ENCODE measurements around the gene GALK2.

The GALK2 gene

DNA sequence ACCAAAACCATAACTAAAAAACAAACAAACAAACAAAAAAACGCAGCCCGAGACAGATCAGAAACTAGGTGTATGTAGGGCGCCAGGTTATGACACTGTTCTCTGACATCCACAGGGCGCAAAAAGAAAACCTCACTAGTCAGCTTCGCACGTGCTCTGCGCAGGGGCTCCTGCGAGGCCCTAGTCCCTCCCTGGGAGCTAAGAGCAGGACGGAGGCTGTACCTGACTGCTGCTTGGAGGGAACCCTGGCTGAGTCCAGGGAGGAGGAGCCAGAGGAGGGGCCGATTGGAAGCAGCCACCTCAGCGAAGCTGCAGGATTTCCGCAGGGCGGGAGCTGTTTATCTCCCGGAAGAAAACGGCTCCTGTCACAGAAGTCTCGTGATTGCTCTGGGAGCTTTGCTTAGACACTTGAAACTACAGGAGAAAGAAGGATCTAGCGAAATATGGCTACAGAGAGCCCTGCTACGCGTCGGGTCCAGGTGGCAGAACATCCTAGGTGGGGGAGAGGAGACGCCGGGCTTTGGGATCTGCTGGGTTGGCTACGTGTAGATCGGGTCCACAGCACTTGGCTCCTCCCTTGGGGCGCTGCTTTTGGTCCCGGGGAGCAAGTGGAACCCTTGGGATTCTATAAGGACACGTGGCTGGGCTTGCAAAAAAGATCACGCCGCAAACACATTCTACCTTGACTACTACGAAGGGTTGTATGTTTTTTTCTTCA lies at the start of gene GALK2:
GALK2 (plus strand) TSS at position 368 of the 718 bp plus-strand sequence; CDS start at position 444, 76 bp downstream.
- DNase-seq (ENCODE audit: low read depth), result peak; percentile 56

DNA sequence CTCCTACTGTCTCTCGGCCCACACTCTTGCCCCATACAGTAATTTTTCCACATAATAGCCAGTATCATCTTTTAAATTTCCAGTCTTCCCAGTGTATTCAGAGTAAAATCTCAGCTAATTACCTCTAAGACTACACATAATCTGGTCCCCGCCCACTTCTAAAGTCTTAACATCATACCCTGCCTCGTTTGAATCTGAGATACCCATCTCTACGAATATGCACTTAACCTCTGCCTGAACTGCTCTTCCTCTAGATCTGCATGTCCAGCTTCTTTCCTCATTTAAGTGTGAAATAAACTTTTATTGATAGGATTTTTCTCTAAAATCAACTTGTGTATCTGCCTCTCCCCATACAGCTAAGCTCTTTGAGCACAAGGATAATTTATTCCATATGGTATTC lies 49.2 kb upstream of the GALK2 start:
- no peak for DNase-seq (ENCODE audit: low read depth)

GRCh38 chr15:49121901-49122300 lies 48.1 kb upstream of the GALK2 start:
- no peak for DNase-seq (ENCODE audit: low read depth)

GRCh38 chr15:49122541-49123062 lies 47.4 kb upstream of the GALK2 start:
- DNase-seq (ENCODE audit: low read depth), result no peak

DNA sequence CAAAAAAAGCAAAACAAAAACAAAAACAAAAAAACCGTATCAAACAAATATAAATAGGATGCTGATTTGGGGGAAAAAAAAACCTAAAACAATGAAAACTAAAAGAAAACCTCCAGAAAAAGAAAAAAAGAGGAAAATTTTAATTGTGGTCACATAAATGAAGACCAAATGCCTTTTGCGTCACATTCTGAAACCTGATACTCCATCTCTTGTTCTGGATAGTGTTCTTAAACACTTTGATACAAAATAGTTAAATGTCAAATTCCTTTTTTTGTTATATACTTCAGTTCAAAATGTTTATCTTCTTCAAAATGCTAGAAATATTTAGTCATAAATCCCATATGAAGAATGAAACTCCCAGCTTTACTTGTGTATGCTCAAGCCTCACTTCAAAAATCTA lies 45.7 kb upstream of the GALK2 start:
- DNase-seq (ENCODE audit: low read depth), result no peak

- DNase-seq (ENCODE audit: low read depth), result no peak
Observed at GRCh38 chr15:49131403-49131802, 38.6 kb upstream of the GALK2 start.

- no peak for DNase-seq (ENCODE audit: low read depth)
Observed at GRCh38 chr15:49134683-49135341, 35.2 kb upstream of the GALK2 start.

DNA sequence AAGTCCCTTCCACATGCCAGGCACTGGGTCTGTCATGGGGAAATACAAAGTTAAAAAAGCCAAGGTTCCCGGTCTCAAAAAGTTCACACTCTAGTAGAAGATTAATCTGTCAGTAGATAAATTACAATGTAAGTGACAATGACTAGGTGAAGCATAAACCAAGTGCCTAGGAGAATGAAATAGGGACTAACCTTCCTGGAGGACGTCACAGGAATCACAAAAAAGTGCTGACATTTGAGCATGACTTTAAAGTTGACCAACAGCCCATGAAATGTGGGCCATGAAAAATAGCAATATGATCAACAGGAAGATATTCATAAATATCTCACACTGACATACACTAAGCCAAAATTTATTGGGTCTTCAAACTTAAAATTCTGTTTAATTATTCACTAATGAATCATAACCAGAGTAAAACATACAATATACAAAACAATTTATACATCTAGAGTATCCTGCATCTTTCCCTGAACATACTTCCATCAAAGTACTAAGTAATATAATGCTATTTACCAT lies 34.6 kb upstream of the GALK2 start:
- DNase-seq (ENCODE audit: low read depth), result no peak

- no peak for DNase-seq (ENCODE audit: low read depth)
Observed at GRCh38 chr15:49135911-49136310, 34.1 kb upstream of the GALK2 start.

DNA sequence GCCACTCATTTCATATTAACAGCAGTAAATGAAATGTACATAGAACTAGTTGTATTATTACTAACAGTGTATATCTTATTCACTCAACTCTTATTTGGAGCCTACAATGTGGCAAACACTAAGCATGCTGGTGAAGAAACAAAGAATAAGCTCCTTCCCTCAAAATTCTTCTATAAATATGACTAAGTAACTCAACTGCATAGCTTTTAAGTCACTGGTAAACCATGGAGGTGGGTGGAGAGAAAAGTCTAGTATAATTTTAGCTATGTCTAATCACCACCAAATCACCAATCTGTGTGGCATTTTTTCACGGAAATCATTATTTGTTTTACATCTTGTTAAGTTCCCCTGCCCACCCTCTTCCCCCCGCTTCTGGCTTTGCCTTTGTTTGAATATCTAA lies 32.2 kb upstream of the GALK2 start:
- no peak for DNase-seq (ENCODE audit: low read depth)

DNA sequence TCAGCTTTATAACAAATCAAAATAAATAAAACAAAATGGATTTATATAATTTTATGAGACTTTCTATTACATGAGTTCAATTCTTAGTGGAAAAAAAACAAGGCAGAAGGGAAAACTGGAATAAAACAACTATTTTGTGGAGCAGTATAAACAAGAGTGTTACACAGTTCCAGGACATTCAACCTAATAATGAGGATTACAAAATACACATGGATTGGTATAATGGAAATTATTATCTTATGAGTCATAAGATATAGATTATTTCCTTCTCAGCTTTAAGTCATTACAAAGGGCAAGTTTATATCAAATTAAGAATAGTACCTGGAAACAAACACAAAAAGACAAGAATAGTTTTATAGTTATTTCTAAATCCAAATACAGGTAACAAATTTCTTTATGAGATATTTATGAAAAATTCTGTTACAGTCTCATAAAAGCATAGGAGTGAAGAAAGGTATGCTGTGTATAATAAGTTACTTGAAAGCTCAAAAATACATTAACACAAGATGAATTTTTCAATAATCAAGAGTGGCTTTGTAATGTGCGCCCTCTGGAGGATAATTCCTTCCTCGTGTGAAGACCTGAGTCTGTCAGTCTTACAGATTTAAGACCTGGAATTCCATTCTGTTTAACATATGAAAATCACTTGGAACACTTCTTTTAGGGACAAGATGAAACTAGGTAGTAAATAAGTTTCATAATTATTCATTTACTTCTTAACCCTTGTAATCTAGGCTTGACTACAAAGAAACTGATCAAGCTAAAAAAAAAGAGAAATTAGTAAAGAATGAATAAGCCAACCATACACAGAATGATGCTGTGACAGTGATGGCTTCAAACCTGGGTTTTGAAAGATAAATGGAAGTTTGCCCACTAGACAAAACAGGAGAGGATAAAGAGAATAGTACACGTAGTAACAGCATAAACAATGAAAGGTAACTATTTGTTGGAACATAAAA lies 24.1 kb upstream of the GALK2 start:
- no peak for DNase-seq (ENCODE audit: low read depth)

DNA sequence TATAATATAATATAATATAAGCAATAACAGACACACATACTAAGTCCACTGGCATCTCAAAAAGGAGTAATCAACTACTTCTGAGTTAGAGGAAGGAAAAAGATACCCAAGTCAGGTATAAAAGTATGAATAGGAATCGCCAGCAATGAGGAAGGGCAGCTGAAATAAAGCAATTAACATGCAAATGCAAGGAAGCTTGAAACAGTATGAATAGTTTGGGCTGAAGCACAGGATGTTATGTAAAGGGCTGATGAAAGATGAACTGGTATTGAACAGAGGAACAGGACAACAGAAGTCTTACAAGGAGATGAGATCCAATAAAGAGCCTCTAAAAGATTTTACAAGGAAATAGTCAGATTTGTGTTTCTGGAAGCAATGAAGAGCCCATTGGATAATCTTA lies 21.7 kb upstream of the GALK2 start:
- DNase-seq (ENCODE audit: low read depth), result no peak

GRCh38 chr15:49148727-49149126 lies 21.3 kb upstream of the GALK2 start:
- no peak for DNase-seq (ENCODE audit: low read depth)

GRCh38 chr15:49151831-49152230 lies 18.2 kb upstream of the GALK2 start:
- DNase-seq (ENCODE audit: low read depth), result no peak

DNA sequence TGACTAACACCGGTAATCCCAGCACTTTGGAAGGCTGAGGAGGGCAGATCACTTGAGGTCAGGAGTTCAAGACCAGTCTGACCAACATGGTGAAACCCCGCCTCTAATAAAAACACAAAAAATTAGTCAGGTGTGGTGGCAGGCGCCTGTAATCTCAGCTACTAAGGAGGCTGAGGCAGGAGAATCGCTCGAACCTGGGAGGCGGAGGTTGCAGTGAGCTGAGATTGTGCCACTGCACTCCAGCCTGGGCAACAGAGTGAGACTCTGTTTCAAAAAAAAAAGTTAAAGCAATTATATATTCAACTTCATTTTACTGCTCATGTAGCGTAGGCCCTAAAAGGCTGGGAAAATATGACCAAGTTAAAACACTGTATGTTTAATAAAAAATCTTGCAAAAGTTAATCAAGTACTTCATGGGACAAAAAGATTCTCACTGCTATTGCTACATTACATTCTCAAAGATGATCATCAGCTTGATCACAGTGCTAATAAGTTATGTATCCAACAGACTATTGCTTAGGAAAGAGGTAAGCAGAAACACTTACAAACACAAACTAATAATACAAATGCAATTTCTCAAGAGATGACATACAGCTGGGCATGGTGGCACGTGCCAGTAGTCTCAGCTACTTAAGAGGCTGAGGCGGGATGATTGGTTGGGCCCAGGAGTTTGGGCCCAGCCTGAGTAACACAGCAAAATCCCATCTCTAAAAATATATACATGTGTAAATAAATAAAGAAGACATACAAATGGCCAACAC lies 17.3 kb upstream of the GALK2 start:
- DNase-seq (ENCODE audit: low read depth), result no peak

- DNase-seq (ENCODE audit: low read depth), result no peak
Observed at GRCh38 chr15:49154359-49154758, 15.7 kb upstream of the GALK2 start.

GRCh38 chr15:49154799-49155109 lies 15.3 kb upstream of the GALK2 start:
- no peak for DNase-seq (ENCODE audit: low read depth)

GRCh38 chr15:49155110-49155833 lies 14.8 kb upstream of the GALK2 start, which contains the start of gene COPS2:
Gene COPS2 (minus strand): TSS chr15:49155599. CDS start chr15:49155578, 21 bp downstream.
- peak; percentile 89 for DNase-seq (ENCODE audit: low read depth)

- no peak for DNase-seq (ENCODE audit: low read depth)
Observed at GRCh38 chr15:49155834-49156627, 14.0 kb upstream of the GALK2 start.

- no peak for DNase-seq (ENCODE audit: low read depth)
Observed at GRCh38 chr15:49163678-49164077, 6.4 kb upstream of the GALK2 start.

All from stimulated activated CD4-positive, alpha-beta T cell treated with anti-CD3 and anti-CD28 coated beads, Interleukin-2, amount 100 ng/mL, for 4 hours (primary cell).